Epithelial cell of proximal tubule (primary cell): ENCODE results near the gene SLC66A3. TPM values are rescaled to one million over a fixed set of nuclear protein-coding genes. Genes with fewer than 3 reads are reported as not detected.

ENCODE experiments used
- DNase-seq: peaks from one replicate; pipeline ENCODE4 v3.0.0-alpha.2; 2011; ENCODE audit warnings: low read depth
- H3K4me3 ChIP-seq: 2 replicates; pipeline ENCODE4 v1.5.1; 2011; ENCODE audit warnings: low read depth, mild to moderate bottlenecking, low read length
- total RNA-seq: library from RNA; depleted of rRNA; stranded (reverse); fragments of >200 nt; gene quantifications from 2 replicates; pipeline ENCODE4 v1.2.3, GENCODE V29; 2015
- TF ChIP-seq, protein P1 (sequence below): conservative IDR thresholded peaks from 2 replicates; pipeline ENCODE4 v1.5.1; 2012; ENCODE audit warnings: low read depth, mild to moderate bottlenecking, low read length

Gene SLC66A3
- total RNA-seq, 1 donor from 2014 or later, result 58.2 TPM

- H3K4me3 ChIP-seq, result no peak overlapping the region
- TF ChIP-seq, protein P1, sequence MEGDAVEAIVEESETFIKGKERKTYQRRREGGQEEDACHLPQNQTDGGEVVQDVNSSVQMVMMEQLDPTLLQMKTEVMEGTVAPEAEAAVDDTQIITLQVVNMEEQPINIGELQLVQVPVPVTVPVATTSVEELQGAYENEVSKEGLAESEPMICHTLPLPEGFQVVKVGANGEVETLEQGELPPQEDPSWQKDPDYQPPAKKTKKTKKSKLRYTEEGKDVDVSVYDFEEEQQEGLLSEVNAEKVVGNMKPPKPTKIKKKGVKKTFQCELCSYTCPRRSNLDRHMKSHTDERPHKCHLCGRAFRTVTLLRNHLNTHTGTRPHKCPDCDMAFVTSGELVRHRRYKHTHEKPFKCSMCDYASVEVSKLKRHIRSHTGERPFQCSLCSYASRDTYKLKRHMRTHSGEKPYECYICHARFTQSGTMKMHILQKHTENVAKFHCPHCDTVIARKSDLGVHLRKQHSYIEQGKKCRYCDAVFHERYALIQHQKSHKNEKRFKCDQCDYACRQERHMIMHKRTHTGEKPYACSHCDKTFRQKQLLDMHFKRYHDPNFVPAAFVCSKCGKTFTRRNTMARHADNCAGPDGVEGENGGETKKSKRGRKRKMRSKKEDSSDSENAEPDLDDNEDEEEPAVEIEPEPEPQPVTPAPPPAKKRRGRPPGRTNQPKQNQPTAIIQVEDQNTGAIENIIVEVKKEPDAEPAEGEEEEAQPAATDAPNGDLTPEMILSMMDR, result no peak
- no peak for DNase-seq
Measured at GRCh38 chr2:11208083-11208482, 52.8 kb downstream of the SLC66A3 start.

DNA sequence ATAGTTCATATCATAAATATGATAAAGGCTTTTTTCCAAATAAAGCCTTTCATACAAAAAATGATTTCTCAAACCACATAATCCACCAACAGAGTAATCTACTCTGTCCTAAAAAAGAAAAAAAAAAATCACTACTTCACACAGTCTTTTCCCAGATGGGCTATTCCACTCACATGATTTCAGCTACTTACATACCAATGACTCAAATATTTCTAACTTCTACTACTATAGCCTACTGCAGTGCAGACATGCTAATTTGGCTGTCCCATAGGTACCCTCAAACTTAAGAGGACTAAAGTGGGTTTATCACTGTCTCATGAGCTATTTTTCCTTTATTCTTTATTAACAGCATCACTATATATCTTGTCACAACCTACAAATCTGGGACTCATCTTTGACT, 57.4 kb downstream of the SLC66A3 start:
- TF ChIP-seq, protein P1, result no peak
- DNase-seq, result no peak
- H3K4me3 ChIP-seq, result no peak overlapping the region

- TF ChIP-seq, protein P1, result no peak
- no peak for DNase-seq
- no peak overlapping the region for H3K4me3 ChIP-seq
Measured at GRCh38 chr2:11213090-11213638, 57.9 kb downstream of the SLC66A3 start.

GRCh38 chr2:11213975-11214374, 58.7 kb downstream of the SLC66A3 start:
- TF ChIP-seq, protein P1, result no peak
- DNase-seq, result no peak
- no peak overlapping the region for H3K4me3 ChIP-seq

GRCh38 chr2:11214770-11215169, 59.5 kb downstream of the SLC66A3 start:
- no peak for DNase-seq
- H3K4me3 ChIP-seq, result no peak overlapping the region
- TF ChIP-seq, protein P1, result no peak

- TF ChIP-seq, protein P1, result no peak
- DNase-seq, result no peak
- H3K4me3 ChIP-seq, result no peak overlapping the region
Measured at GRCh38 chr2:11215407-11215806, 60.1 kb downstream of the SLC66A3 start.

DNA sequence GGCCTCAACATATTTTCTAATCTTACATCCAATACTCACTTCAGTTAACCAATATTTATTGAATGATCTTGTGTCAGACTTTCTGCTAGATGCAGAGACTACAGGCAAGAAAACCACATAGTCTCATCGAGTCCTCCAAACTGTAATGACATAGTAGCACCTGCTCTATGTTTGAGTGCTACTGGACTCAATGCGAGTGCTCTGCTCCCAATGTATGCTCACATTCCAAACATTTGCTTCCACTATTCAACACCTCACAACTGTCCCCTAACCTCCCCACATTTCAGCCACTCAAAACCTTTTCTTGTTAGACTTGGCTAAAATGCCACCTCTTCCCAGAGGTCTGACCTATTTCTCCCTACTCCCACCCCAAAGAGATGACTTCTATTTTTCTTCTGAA, 65.2 kb downstream of the SLC66A3 start:
- no peak overlapping the region for H3K4me3 ChIP-seq
- DNase-seq, result no peak
- TF ChIP-seq, protein P1, result no peak
